KOPT-K1 (cell line): ENCODE results near the gene ZNF740.
"Not testable (repeated sequence)": the region's sequence is repeated elsewhere in the genome, so short reads cannot be mapped to it uniquely, and the experiment has no call there.

ENCODE experiments used
- H3K27ac ChIP-seq: fragments of 200-600 bp; sonication (generic); 2 replicates; pipeline ENCODE4 v1.5.1; 2016; ENCODE audit warnings: antibody characterized with exemption, mild to moderate bottlenecking, low read depth, low read length; ENCODE audit not compliant: poor library complexity, severe bottlenecking
- H3K36me3 ChIP-seq: fragments of 200-600 bp; sonication (generic); 2 replicates; pipeline ENCODE4 v1.5.1; 2017; ENCODE audit warnings: antibody characterized with exemption, mild to moderate bottlenecking, low read length, moderate library complexity; ENCODE audit not compliant: insufficient read depth
- H3K9me3 ChIP-seq: fragments of 200-600 bp; sonication (generic); 2 replicates; pipeline ENCODE4 v1.5.1; 2017; ENCODE audit warnings: antibody characterized with exemption, low read length, mild to moderate bottlenecking; ENCODE audit not compliant: insufficient read depth, poor library complexity, severe bottlenecking

Gene ZNF740, protein sequence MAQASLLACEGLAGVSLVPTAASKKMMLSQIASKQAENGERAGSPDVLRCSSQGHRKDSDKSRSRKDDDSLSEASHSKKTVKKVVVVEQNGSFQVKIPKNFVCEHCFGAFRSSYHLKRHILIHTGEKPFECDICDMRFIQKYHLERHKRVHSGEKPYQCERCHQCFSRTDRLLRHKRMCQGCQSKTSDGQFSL

DNA sequence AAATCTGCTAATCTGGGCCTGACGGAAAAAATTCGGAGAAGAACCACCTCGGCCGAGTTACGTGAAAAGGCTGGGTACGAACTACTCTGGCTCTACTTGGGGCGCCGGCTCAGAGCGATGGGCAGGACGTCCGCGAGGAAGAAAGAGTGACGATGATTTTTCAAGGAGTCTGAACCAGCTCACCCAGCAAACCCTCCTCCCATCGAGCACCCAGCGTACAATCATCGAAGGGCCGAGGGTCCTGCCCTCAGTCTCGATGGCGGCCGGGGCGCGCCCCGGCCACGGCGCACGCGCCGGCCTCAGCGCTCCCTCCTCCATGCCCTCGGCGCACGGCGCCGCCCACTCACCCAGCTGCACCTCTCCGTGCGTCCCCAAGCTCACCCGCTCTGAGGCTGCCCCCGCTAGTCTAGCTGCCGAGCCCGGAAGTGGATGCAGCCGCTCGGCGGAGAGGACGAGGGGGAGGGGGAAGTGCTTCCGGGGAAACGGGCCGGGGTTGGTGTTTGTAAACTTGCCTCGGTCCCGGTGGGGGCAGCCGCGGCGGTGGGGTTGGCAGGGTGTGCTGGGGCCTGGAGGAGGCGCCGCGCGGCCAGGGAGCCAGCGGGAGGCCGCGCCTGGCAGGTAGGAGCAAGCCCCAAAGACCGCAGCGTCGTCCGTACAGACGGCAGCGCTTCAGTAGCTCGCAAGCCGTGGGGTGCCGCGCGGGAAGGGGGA, at the start of gene ZNF740, which contains the start of gene CSAD:
Gene ZNF740 (plus strand): TSS at position 503 of the 711 bp plus-strand sequence. CDS start 1,262 bp downstream, outside the sequence.
Gene CSAD (minus strand): TSS at position 706 of the 711 bp plus-strand sequence. CDS start 7,455 bp downstream, outside the sequence.
- Histone ChIP-seq H3K27ac (peak within 1 kb of the TSS; percentile 82), H3K9me3 (no peaks in the 10 kb centered on the region), H3K36me3 (peaks cover 38% of the 10 kb centered on the region)

DNA sequence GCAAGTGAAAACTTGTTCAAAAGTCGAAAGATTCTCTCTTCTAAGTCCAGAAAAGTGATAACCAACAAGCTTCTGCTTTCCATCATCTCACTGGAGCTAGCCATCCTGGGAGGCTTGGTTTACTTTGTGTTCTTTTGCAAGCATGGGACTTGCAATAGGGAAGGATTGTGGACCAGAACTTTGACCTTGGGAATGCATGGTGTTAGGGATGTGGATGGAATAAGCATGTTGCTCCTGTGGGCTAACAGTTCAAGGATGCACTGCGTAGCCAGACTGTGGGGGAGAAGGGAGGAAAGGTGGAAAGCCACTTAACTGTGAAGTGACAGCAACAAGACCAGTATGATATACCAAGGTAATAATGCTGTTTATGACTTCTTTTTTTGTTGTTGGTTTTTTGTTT, 48.7 kb upstream of the ZNF740 start:
- Histone ChIP-seq H3K36me3 (no peaks in the 10 kb centered on the region), H3K9me3 (peaks cover 7% of the 10 kb centered on the region), H3K27ac (no peak overlapping the region)

DNA sequence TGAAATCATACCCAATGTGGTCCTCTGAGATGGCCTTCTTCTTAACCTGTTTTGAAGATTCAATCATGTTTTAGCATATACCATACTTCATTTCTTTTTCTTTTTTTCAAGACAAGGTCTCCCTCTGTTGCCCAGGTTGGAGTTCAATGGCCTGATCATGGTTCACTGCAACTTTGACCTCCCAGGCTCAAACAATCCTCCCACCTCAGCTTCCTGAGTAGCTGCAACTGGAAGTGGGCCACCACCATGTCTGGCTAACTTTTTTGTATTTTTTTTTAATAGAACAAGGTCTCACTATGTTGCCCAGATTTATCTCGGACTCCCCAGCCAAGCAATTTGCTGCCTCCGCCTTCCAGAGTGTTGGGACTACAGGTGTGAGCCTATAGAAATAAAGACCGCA, 46.8 kb upstream of the ZNF740 start:
- H3K9me3 ChIP-seq = peaks cover 17% of the 10 kb centered on the region
- H3K36me3 ChIP-seq = no peaks in the 10 kb centered on the region
- H3K27ac ChIP-seq = no peak overlapping the region

DNA sequence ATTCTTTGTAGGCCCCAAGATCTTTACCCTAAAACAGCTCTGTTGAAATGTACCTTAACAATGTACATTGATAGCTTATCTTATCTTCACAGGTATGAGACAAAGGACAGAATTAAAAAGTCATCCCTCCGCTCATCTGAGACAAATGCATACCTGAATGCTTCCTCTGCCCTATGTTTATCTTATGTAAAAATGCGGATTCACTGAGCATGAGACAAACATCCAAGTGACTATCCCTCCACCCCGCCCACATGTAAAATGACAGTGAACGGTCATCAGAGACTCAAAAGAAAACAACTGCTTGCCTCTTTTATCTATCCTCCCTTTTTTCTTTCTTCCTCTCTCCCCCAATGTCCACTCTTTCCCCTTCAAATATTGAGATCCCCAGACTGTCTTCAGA, 37.2 kb upstream of the ZNF740 start:
- Histone ChIP-seq H3K36me3 (no peaks in the 10 kb centered on the region), H3K27ac (no peak overlapping the region), H3K9me3 (peaks cover 17% of the 10 kb centered on the region)

DNA sequence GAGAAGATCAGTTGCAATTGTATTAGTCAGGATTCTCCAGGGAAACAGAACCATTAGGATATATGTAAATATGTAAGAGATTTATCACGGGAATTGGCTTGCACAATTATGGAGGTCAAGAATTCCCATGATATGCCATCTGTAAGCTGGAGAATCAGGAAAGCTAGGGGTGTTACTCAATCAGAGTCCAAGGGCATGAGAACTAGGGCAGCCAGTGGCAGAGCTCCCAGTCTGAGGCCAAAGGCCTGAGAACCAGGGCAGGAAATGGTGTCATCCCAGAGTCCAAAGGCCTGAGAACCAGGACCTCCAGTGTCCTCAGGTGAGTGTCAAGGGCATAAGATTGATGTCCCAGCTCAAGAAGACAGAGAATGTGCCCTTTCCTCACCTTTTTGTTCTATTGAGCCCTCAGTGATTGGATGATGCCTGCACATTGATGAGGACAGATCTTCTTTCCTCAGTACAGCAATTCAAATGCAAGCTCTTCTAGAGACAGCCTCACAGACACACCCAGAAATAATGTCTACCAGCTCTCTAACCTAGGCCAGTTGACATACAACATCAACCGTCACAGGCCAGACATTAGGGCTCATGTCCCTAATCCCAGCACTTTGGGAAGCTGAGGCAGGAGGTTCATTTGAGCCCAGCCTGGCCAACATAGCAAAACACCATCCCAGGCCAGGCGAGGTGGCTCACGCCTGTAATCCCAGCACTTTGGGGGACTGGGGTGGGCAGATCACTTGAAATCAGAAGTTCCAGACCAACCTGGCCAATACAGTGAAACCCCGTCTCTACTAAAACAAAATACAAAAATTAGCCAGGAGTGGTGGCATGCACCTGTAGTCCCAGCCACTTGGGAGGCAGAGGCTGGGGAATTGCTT, 34.9 kb upstream of the ZNF740 start:
- no peaks in the 10 kb centered on the region for H3K36me3 ChIP-seq
- H3K27ac ChIP-seq = no peak overlapping the region
- H3K9me3 ChIP-seq = no peaks in the 10 kb centered on the region

DNA sequence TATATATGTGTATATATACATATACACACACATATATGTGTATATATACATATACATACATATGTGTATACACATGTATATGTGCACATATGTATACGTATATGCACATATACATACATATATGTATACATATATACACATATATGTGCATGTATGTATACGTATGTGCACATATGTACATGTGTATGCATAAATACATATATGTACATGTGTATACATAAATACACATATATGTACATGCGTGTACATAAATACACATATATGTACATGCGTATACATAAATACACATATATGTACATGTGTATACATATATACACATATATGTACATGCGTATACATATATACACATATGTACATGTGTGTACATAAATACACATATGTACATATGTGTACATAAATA, 33.3 kb upstream of the ZNF740 start:
- Histone ChIP-seq H3K36me3 (no peaks in the 10 kb centered on the region), H3K9me3 (no peaks in the 10 kb centered on the region), H3K27ac (no peak overlapping the region)

DNA sequence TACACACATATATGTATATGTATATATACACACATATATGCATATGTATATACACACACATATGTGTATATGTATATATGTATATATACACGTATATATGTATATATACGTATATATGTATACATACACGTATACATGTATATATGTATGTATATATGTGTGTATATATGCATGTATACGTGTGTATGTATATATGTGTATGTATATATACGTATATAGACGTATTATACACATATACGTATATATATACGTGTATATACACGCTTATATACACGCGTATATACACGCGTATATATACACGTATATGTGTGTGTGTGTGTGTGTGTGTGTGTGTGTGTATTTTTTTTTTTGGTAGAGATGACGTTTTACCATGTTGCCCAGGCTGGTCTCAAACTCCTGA, 32.9 kb upstream of the ZNF740 start:
- Histone ChIP-seq H3K9me3 (no peaks in the 10 kb centered on the region), H3K36me3 (no peaks in the 10 kb centered on the region), H3K27ac (no peak overlapping the region)

DNA sequence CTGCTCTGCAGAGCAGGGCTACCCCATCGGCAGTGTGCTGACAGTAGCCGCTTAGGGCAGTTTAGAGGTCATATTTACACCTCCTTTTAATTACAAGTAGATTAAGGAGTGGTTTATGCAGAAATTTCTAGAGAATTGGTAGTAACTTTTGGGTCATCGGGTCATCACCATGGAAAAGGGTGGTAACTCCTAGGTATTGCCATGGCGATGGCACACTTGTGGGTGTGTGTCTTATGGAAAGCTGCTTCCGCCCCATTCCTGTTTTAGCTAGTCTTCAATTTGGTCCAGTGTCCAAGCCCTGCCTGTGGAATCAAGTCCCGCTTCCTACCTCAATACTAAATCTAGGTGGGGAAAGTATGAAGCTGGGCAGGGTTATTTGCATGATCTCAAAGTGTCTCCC, 29.5 kb upstream of the ZNF740 start:
- Histone ChIP-seq H3K36me3 (no peaks in the 10 kb centered on the region), H3K9me3 (no peaks in the 10 kb centered on the region), H3K27ac (no peak overlapping the region)

DNA sequence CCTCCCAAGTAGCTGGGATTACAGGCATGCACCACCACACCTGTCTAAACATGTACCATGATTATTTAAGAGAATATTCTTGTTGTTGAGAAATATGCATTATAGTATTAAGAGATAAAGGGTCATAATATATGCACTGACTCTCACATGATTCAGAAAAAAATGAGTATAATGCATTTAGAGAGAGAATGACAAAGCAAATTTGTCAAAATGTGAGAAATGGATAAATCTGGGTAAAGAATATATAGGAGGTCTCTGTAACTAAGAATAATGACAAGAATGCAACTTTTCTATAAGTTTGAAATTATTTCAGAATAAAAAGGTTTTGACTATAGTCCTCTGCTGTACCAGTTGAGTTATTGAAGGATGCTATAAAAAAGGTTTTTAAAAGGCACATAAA, 28.1 kb upstream of the ZNF740 start:
- Histone ChIP-seq H3K36me3 (no peaks in the 10 kb centered on the region), H3K9me3 (no peaks in the 10 kb centered on the region), H3K27ac (no peak overlapping the region)

DNA sequence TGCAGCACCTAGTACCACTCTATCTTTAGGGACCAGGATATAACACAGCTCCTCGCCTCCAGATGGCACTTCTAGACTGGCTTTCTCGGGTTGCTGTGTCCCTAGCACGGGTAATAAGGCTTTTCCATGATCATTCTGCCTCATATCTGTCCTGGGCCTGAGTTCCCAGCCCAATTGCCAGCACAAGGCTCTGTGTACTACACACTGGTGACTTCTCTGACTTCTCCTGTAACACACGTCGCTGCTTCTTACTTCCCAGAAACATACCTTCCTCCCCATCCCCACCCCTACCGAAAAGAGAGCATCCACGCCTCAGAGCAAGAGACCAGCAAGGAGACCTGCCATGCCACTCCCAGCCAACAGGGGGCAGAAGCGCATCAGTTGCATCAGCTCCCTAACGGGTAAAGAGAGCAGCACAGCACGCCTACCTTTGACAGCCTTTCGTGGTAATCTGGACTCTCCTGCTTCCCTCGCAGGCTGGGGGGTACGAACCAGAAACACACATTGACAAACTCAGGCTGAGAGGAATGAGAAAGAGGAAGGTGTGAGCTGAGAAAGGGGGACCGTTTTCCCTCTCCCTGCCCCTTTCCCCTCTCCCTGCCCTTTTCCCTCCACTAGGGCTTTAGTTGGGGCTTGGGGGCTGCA, 21.2 kb upstream of the ZNF740 start:
- Histone ChIP-seq H3K9me3 (no peaks in the 10 kb centered on the region), H3K36me3 (no peaks in the 10 kb centered on the region), H3K27ac (peak overlapping the region; percentile 36)

DNA sequence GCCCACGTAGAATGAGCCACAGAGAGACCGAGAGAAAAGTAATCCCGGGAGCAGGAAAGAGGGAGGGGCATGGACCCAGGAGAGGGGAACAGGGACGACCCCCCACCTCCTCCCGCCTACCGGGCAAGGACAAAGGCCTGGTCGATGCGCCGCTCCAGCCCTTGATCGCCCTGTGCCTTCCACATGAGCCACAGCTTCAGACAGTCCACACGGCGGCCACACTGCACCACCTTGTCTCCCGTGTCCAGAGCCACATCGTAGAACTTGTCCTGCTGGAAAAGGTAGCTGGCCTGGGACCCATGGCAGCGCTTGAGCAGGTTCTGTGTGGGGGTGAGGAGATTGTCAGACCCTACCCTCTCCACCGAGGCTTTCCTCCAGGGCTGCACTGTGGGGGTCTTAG, 20.5 kb upstream of the ZNF740 start:
- Histone ChIP-seq H3K9me3 (no peaks in the 10 kb centered on the region), H3K27ac (no peak overlapping the region), H3K36me3 (no peaks in the 10 kb centered on the region)

DNA sequence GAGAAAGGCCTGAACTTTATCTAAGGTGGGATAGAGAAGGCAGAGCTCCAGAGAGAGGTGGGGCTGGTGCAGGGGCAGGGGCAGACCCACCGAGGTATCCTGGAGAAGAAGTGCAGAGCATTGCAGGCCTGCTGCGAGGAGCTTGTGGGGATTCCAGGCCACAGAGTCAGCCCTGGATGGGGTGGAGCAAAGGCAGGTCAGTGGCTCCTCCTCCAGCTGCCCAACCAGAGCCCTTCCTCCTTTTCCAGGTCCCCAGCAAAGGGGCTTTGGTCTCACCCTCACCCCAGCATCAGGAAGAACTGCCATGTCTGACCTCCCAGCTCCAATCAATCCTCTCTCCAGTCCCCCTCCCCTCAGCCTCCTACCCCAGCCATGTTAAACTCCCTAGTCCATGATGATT, 19.8 kb upstream of the ZNF740 start:
- Histone ChIP-seq H3K9me3 (no peaks in the 10 kb centered on the region), H3K27ac (no peak overlapping the region)

DNA sequence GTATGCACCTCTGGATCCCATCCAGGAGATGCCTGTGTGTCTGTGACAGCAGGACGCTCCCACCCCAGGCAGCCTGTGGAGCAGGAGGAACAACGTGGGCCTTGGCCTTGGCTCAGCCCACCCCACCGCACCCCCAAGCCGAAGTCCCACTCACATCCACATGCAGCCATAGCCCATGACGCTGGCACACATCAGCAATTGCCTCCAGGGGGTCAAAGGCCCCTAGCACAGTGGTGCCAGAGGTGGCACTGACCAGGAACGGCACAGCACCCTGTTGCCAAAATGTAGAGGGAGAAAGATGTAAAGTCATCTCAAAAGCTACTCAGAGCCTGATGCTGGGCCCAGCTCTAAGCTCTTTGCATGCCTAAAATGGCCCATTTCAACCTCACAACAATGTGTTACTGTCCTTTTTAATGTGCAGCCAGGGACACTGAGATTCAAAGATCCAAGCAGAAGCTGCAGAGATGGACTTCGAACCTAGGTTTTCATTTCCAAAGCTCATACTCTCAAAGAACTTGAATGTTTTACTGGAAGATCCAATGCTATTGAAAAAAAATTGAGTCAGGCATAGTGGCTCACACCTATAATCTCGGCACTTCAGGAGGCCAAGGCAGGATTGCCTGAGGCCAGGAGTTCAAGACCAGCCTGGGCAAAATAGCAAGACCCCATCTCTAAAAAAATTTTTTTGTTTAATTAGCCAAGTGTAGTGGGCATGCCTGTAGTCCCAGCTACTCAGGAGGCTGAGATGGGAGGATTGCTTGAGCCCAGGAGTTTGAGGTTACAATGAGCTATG, 19.2 kb upstream of the ZNF740 start:
- H3K9me3 ChIP-seq = no peaks in the 10 kb centered on the region
- H3K36me3 ChIP-seq = no peaks in the 10 kb centered on the region
- no peak overlapping the region for H3K27ac ChIP-seq

More for the DNA sequence above, 19.8 kb upstream of the ZNF740 start:
- no peaks in the 10 kb centered on the region for H3K36me3 ChIP-seq

DNA sequence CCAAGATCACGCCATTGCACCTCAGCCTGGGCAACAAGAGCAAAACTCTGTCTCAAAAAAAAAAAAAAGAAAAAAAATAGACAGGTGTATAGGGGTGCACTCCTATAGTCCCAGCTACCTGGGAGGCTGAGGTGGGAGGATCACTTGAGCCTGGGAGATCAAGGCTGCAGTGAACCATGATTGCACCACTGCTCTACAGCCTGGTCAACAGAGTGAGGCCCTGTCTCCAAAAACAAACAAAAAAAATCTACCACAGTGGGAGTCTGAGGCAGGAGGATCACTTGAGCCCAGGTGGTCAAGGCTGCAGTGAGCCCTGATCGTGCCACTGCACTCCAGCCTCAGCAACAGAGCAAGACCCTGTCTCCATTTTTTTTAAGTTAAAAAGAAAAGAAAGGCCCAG, 17.5 kb upstream of the ZNF740 start:
- not testable (repeated sequence) for H3K27ac ChIP-seq, H3K9me3 ChIP-seq, H3K36me3 ChIP-seq
